ENCODE data around the gene TSSC4.
A peak's percentile ranks its signal among the peaks of the same experiment; 100 is the strongest.

Gene TSSC4

GRCh38 chr11:2388431-2389376, 11.8 kb upstream of the TSSC4 start:
- no peak for TF ChIP-seq EZH2 (IDR thresholded peaks at IDR 0.05; ENCODE audit: borderline replicate concordance, low read length)
- TF ChIP-seq, protein P1, sequence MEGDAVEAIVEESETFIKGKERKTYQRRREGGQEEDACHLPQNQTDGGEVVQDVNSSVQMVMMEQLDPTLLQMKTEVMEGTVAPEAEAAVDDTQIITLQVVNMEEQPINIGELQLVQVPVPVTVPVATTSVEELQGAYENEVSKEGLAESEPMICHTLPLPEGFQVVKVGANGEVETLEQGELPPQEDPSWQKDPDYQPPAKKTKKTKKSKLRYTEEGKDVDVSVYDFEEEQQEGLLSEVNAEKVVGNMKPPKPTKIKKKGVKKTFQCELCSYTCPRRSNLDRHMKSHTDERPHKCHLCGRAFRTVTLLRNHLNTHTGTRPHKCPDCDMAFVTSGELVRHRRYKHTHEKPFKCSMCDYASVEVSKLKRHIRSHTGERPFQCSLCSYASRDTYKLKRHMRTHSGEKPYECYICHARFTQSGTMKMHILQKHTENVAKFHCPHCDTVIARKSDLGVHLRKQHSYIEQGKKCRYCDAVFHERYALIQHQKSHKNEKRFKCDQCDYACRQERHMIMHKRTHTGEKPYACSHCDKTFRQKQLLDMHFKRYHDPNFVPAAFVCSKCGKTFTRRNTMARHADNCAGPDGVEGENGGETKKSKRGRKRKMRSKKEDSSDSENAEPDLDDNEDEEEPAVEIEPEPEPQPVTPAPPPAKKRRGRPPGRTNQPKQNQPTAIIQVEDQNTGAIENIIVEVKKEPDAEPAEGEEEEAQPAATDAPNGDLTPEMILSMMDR (IDR thresholded peaks at IDR 0.05; ENCODE audit: low read length), result peak; percentile 17; the same call in 1 of the 2 replicates
- Histone ChIP-seq H3K9me2 (ENCODE audit: low read depth, low read length) (no peaks in the 10 kb centered on the region), H3K4me3 (ENCODE audit: low read depth, low read length, poor library complexity, severe bottlenecking) (peak overlapping the region; percentile 69), H3F3A (ENCODE audit: insufficient read depth, low read length) (peaks cover 7% of the 10 kb centered on the region), H3K36me3 (ENCODE audit: insufficient read depth, low read length) (peaks cover 18% of the 10 kb centered on the region; the same call in 1 of the 2 replicates), H3K79me2 (ENCODE audit: insufficient read depth, low read length) (no peaks in the 10 kb centered on the region), H2AFZ (ENCODE audit: low read length) (no peak overlapping the region), H3K4me1 (ENCODE audit: insufficient read depth, low read length, severe bottlenecking) (peaks cover 95% of the 10 kb centered on the region), H3K9ac (ENCODE audit: low read length) (peak overlapping the region; percentile 87), H4K20me1 (ENCODE audit: insufficient read depth, low read length) (no peaks in the 10 kb centered on the region), H3K27me3 (ENCODE audit: insufficient read depth, low read length) (no peaks in the 10 kb centered on the region), H3K9me3 (ENCODE audit: low read length) (no peaks in the 10 kb centered on the region), H3K27ac (ENCODE audit: low read depth, low read length, poor library complexity, severe bottlenecking) (peak overlapping the region; percentile 100), H3K4me2 (ENCODE audit: low read length) (peak overlapping the region; percentile 73)

- Histone ChIP-seq H3K4me2 (ENCODE audit: low read length) (peak overlapping the region; percentile 73), H3K27me3 (ENCODE audit: insufficient read depth, low read length) (no peaks in the 10 kb centered on the region), H3K9me3 (ENCODE audit: low read length) (no peaks in the 10 kb centered on the region), H3K27ac (ENCODE audit: low read depth, low read length, poor library complexity, severe bottlenecking) (peak overlapping the region; percentile 100), H3K36me3 (ENCODE audit: insufficient read depth, low read length) (peaks cover 26% of the 10 kb centered on the region; the same call in 1 of the 2 replicates), H3K9ac (ENCODE audit: low read length) (peak overlapping the region; percentile 87), H3K79me2 (ENCODE audit: insufficient read depth, low read length) (no peaks in the 10 kb centered on the region), H3K9me2 (ENCODE audit: low read depth, low read length) (no peaks in the 10 kb centered on the region), H3K4me3 (ENCODE audit: low read depth, low read length, poor library complexity, severe bottlenecking) (peak overlapping the region; percentile 69), H4K20me1 (ENCODE audit: insufficient read depth, low read length) (no peaks in the 10 kb centered on the region), H3F3A (ENCODE audit: insufficient read depth, low read length) (peaks cover 7% of the 10 kb centered on the region), H3K4me1 (ENCODE audit: insufficient read depth, low read length, severe bottlenecking) (peaks cover 100% of the 10 kb centered on the region), H2AFZ (ENCODE audit: low read length) (no peak overlapping the region)
- TF ChIP-seq EZH2 (IDR thresholded peaks at IDR 0.05; ENCODE audit: borderline replicate concordance, low read length), result no peak
- TF ChIP-seq, protein P1 (IDR thresholded peaks at IDR 0.05; ENCODE audit: low read length), result no peak; the same call in 1 of the 2 replicates
Measured at GRCh38 chr11:2389377-2390026, 11.0 kb upstream of the TSSC4 start.

- no peaks in the 10 kb centered on the region for H3K79me2 ChIP-seq (ENCODE audit: insufficient read depth, low read length)
- peak overlapping the region; percentile 69 for H3K4me3 ChIP-seq (ENCODE audit: low read depth, low read length, poor library complexity, severe bottlenecking)
- no peak overlapping the region for H2AFZ ChIP-seq (ENCODE audit: low read length)
- H3K27me3 ChIP-seq (ENCODE audit: insufficient read depth, low read length), result no peaks in the 10 kb centered on the region
- no peaks in the 10 kb centered on the region for H3K9me3 ChIP-seq (ENCODE audit: low read length)
- no peaks in the 10 kb centered on the region for H3K9me2 ChIP-seq (ENCODE audit: low read depth, low read length)
- no peaks in the 10 kb centered on the region for H4K20me1 ChIP-seq (ENCODE audit: insufficient read depth, low read length)
- peak overlapping the region; percentile 87; the same call in 1 of the 2 replicates for H3K9ac ChIP-seq (ENCODE audit: low read length)
- H3K27ac ChIP-seq (ENCODE audit: low read depth, low read length, poor library complexity, severe bottlenecking), result peak overlapping the region; percentile 100
- no peak for TF ChIP-seq EZH2 (IDR thresholded peaks at IDR 0.05; ENCODE audit: borderline replicate concordance, low read length)
- TF ChIP-seq, protein P1 (IDR thresholded peaks at IDR 0.05; ENCODE audit: low read length), result no peak
- H3F3A ChIP-seq (ENCODE audit: insufficient read depth, low read length), result no peaks in the 10 kb centered on the region; the same call in none of the 2 replicates
- H3K36me3 ChIP-seq (ENCODE audit: insufficient read depth, low read length), result peaks cover 32% of the 10 kb centered on the region; the same call in 1 of the 2 replicates
- peaks cover 96% of the 10 kb centered on the region for H3K4me1 ChIP-seq (ENCODE audit: insufficient read depth, low read length, severe bottlenecking)
- peak overlapping the region; percentile 73 for H3K4me2 ChIP-seq (ENCODE audit: low read length)
Measured at GRCh38 chr11:2390091-2390724, 10.3 kb upstream of the TSSC4 start.
